Small intestine (tissue), 7 donors: ENCODE measurements around the gene DAGLB. TPM values are rescaled to one million over a fixed set of nuclear protein-coding genes. Genes with fewer than 3 reads are reported as not detected.

Experiments used
- DNase-seq, 2 donors: peaks; one replicate each; pipeline versions ENCODE4 v3.0.0 to v3.0.0-alpha.2; 2013
- FAIRE-seq: peaks from 2 replicates; lab custom pipeline; 2012; peaks lifted over from hg19 to GRCh38; lab: Jason Lieb, UNC
- H3K27ac ChIP-seq, 3 donors: one replicate each; pipeline ENCODE4 v1.5.1; 2013; ENCODE audit warnings: low read length in 2 of 3, mild to moderate bottlenecking in 2 of 3, control low read depth in 1 of 3, inconsistent platforms in 1 of 3, low read depth in 1 of 3, moderate library complexity in 1 of 3
- H3K27me3 ChIP-seq, 3 donors: one replicate each; pipeline ENCODE4 v1.6.1; 2013; ENCODE audit warnings: low read length in 3 of 3, inconsistent platforms in 1 of 3; ENCODE audit not compliant: control insufficient read depth in 3 of 3, insufficient read depth in 3 of 3
- H3K36me3 ChIP-seq, 3 donors: one replicate each; pipeline ENCODE4 v1.6.1; 2013; ENCODE audit warnings: low read length in 3 of 3, inconsistent platforms in 1 of 3, low read depth in 1 of 3, mild to moderate bottlenecking in 1 of 3, moderate library complexity in 1 of 3; ENCODE audit not compliant: control insufficient read depth in 3 of 3, insufficient read depth in 2 of 3
- H3K4me1 ChIP-seq, 3 donors: one replicate each; pipeline ENCODE4 v1.6.1; 2013; ENCODE audit warnings: low read length in 2 of 3, inconsistent platforms in 1 of 3, low read depth in 1 of 3, mild to moderate bottlenecking in 1 of 3, moderate library complexity in 1 of 3; ENCODE audit not compliant: control insufficient read depth in 3 of 3, insufficient read depth in 2 of 3
- H3K4me3 ChIP-seq, 3 donors: one replicate each; pipeline ENCODE4 v1.5.1; 2013; ENCODE audit warnings: low read length in 3 of 3, control low read depth in 1 of 3, inconsistent platforms in 1 of 3, low read depth in 1 of 3, mild to moderate bottlenecking in 1 of 3, moderate library complexity in 1 of 3
- H3K9me3 ChIP-seq, 2 donors: one replicate each; pipeline ENCODE4 v1.6.1; 2013; ENCODE audit warnings: low read depth in 1 of 2, low read length in 1 of 2; ENCODE audit not compliant: control insufficient read depth in 2 of 2, insufficient read depth in 1 of 2
- WGBS, 3 donors: extraction: QIAGEN DNeasy Blood & Tissue Kit; methylation state at CpG; one replicate each; pipeline ENCODE4 v1.1.7; 2013; 5-methylcytosine and 5-hydroxymethylcytosine counted together
- polyA plus RNA-seq, 4 donors: library from polyadenylated mRNA; stranded (reverse) in 3 of 4; unstranded in 1 of 4; fragments of 200-250 nt in 3 of 4; fragments of 120-200 nt in 1 of 4; gene quantifications; one replicate each; pipeline versions ENCODE4 v1.2.1 to v1.2.3, GENCODE V29; 2013
- donor health status: healthy with polysubstance abuse.
- donor health status: control.
- donor health status: control.
- donor health status: Bipolar disorder and iron deficiency.
- donor health status: healthy.

The DAGLB gene
- polyA plus RNA-seq, 4 donors: 8.8 to 22.4 (median 19.1) TPM

DNA sequence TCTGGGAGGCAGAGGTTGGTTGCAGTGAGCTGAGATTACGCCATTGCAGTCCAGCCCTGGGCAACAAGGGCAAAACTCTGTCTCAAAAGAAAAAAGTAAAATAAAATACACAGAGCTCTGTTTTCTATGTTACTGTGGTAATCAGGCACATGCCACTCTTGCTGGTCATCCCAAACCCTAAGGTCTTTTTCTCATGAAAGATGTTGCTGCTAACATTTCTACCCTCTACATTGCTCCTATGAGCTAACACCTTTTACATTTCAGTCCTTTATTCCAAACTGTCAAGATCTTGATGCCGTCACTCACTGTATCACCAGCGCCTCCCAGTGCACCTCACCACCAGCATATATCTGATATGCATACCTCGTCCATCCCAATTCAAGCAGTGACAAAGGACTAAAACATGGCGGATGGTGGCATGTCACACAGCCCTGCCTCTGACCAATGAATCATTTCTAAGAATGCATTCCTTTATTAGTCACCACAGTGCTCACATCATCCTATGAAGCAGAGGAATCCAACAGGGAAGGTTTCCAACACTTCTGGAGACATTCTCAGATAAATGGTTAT lies 4.3 kb downstream of the DAGLB start:
- peaks cover 6 to 43% (median 10%) of the 10 kb centered on the region in 3 donors for H3K36me3 ChIP-seq
- no peak overlapping the region for H3K27ac ChIP-seq
- 92 to 99% (median 95%) methylated on average over 5 of the region's 5 CpGs for WGBS, 3 donors

DNA sequence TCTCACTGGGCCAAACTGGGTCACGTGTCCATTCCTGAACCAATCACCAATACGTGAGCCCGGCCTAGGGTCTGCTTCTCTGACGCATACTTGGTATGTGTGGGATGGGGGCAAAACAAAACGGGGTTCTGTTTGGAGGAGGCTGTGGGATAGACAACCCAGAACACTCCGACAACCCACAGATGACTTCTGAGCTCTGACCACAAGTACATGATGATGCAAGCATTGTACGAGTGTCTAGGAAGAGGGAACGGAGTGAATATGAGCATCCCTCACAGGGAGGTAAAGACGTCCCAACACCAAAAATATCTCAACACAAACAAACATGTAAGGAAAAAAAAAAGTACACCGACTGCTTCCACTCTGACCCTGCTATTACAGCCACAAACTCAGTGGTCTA lies 5.6 kb downstream of the DAGLB start:
- FAIRE-seq: no peak
- H3K36me3 ChIP-seq: peaks cover 6 to 48% (median 10%) of the 10 kb centered on the region in 3 donors
- no peak overlapping the region for H3K4me3 ChIP-seq
- 82 to 87% (median 87%) methylated on average over 10 of the region's 10 CpGs for WGBS, 3 donors
- H3K4me1 ChIP-seq: no peaks in the 10 kb centered on the region
- H3K9me3 ChIP-seq: no peaks in the 10 kb centered on the region
- H3K27ac ChIP-seq: peak overlapping the region in 1 of 3 donors; percentile 45
- no peaks in the 10 kb centered on the region for H3K27me3 ChIP-seq
- DNase-seq: no peak

More for the DNA sequence above, 4.3 kb downstream of the DAGLB start:
- Histone ChIP-seq H3K4me3 (no peak overlapping the region), H3K4me1 (no peaks in the 10 kb centered on the region), H3K27me3 (no peaks in the 10 kb centered on the region), H3K9me3 (no peaks in the 10 kb centered on the region)
- DNase-seq (no peak), FAIRE-seq (no peak)

GRCh38 chr7:6440381-6440780 lies 7.4 kb downstream of the DAGLB start:
- H3K36me3 ChIP-seq: peaks cover 4 to 44% (median 9%) of the 10 kb centered on the region in 3 donors
- H3K9me3 ChIP-seq: no peaks in the 10 kb centered on the region
- H3K4me3 ChIP-seq: no peak overlapping the region
- DNase-seq: no peak
- H3K27me3 ChIP-seq: no peaks in the 10 kb centered on the region
- H3K27ac ChIP-seq: no peak overlapping the region
- FAIRE-seq: no peak
- peaks cover 0 to 2% (median 0%) of the 10 kb centered on the region in 3 donors for H3K4me1 ChIP-seq
- 93 to 95% (median 95%) methylated on average over 5 of the region's 5 CpGs for WGBS, 3 donors

DNA sequence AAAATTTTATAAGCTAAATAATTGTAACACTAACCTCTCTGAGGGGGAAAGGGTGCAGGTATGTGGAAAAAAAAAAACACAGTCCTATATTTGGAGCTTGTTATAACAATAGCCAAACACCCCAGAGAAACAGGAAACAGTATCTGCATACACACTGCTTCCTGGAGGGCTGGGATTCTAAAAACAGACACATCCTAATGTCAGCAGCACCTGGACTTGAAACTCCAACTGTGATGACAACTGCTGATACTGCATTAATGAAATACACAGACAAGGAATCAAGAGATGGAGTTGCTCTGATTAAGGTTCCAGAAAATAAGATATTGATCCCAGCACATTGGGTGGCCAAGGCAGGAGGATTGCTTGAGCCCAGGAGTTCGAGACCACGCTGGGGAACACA lies 9.3 kb downstream of the DAGLB start:
- WGBS, 3 donors: 87 to 97% (median 93%) methylated on average over 2 of the region's 2 CpGs

DNA sequence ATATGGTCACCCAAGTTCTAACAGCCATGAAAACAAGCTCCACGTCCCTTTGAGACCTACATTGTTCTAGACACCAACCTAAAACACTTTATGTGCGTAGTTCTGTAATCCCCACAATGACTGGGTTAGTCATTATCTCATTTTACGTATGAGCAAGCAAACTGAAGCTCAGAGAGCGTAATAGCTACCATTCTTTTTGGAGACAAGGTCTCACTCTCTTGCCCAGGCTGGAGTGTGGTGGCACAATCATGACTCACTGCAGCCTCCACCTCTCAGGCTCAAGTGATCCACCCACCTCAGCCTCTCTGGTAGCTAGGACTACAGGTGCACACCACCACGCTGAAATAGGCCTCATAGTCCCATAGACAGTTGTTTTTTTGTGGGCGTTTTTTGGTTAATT lies 10.5 kb downstream of the DAGLB start:
- FAIRE-seq (no peak), DNase-seq (no peak)
- H3K4me3 ChIP-seq: no peak overlapping the region
- peaks cover 3 to 49% (median 5%) of the 10 kb centered on the region in 3 donors for H3K36me3 ChIP-seq
- WGBS, 3 donors: 85 to 92% (median 91%) methylated on average over 6 of the region's 6 CpGs
- H3K4me1 ChIP-seq: peaks cover 0 to 3% (median 0%) of the 10 kb centered on the region in 3 donors
- H3K9me3 ChIP-seq: no peaks in the 10 kb centered on the region
- H3K27me3 ChIP-seq: no peaks in the 10 kb centered on the region
- H3K27ac ChIP-seq: no peak overlapping the region

More for the DNA sequence above, 9.3 kb downstream of the DAGLB start:
- Histone ChIP-seq H3K36me3 (peaks cover 3 to 51% (median 6%) of the 10 kb centered on the region in 3 donors), H3K27ac (no peak overlapping the region), H3K9me3 (no peaks in the 10 kb centered on the region), H3K27me3 (no peaks in the 10 kb centered on the region), H3K4me1 (peaks cover 0 to 3% (median 0%) of the 10 kb centered on the region in 3 donors), H3K4me3 (no peak overlapping the region)
- no peak for DNase-seq
- FAIRE-seq: no peak

DNA sequence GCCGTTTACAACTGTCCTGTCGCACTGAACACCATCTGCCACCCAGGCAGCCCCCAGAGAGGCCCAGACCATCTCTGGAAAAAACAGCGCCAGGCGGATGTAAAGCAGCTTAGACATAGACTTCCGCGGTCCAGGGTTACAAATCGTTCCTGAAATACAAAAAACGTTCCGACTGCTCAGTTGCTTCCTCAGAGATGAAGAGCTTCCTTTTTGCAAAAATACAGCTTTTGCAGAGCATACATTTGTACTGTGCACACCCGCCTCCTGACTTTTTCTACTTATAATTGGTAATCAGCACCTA lies 11.4 kb downstream of the DAGLB start:
- H3K9me3 ChIP-seq: no peaks in the 10 kb centered on the region
- FAIRE-seq: no peak
- WGBS, 3 donors: 67 to 80% (median 76%) methylated on average over 10 of the region's 10 CpGs
- no peak for DNase-seq
- H3K36me3 ChIP-seq: peaks cover 2 to 47% (median 3%) of the 10 kb centered on the region in 3 donors
- H3K4me1 ChIP-seq: peaks cover 0 to 3% (median 0%) of the 10 kb centered on the region in 3 donors
- no peaks in the 10 kb centered on the region for H3K27me3 ChIP-seq
- no peak overlapping the region for H3K4me3 ChIP-seq
- H3K27ac ChIP-seq: peak overlapping the region in 1 of 3 donors; percentile 72

- no peaks in the 10 kb centered on the region for H3K27me3 ChIP-seq
- WGBS, 3 donors: 40 to 47% (median 46%) methylated on average over 27 of the region's 27 CpGs
- peak; percentile 74 to 86 for DNase-seq
- no peaks in the 10 kb centered on the region for H3K9me3 ChIP-seq
- H3K27ac ChIP-seq: peak overlapping the region in 1 of 3 donors; percentile 72
- no peak for FAIRE-seq
- H3K4me1 ChIP-seq: peaks cover 0 to 3% (median 0%) of the 10 kb centered on the region in 3 donors
- H3K4me3 ChIP-seq: no peak overlapping the region
- peaks cover 2 to 51% (median 3%) of the 10 kb centered on the region in 3 donors for H3K36me3 ChIP-seq
Observed at GRCh38 chr7:6435486-6436384, 12.0 kb downstream of the DAGLB start.

DNA sequence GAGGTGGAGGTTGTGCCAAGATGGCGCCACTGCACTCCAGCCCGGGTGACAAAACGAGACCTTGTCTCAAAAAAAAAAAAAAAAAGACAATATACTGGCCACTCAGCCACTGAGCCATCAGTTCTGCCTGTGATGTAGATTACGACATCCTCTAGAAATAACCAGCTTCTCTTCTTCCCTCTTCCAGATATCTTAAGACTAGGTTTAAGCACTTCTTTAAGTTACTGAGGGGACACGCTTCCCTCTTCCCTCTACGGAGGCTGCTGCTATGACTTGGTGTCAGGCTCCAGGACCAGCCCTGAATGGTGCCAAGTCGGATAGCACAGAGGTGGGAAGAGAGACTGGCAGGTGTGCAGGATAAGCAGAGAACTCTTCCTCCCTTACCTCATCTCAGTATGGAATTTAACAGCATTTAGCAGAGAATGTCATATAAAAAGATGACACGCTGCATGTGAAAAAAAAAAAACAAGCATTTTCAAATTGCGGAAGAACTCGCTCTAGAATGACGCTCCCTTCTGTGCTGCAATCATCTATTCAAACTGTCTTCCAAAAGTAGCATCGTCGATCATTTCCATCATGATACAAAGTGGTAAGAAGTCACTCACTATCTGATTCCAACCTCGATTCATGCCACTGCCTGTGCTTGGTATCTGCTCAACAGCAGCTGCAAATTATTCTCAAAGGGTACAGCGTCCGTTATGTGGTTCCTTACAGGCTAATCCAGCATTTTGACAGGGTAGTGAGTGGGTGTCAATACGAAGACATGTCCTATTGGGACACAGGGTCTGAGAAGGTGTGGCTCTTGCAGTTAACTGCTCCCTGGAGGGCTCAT lies 13.8 kb downstream of the DAGLB start:
- peaks cover 0 to 3% (median 0%) of the 10 kb centered on the region in 3 donors for H3K4me1 ChIP-seq
- peak overlapping the region in 1 of 3 donors; percentile 35 for H3K27ac ChIP-seq
- H3K27me3 ChIP-seq: no peaks in the 10 kb centered on the region
- 92 to 96% (median 96%) methylated on average over 17 of the region's 17 CpGs for WGBS, 3 donors
- H3K4me3 ChIP-seq: no peak overlapping the region
- H3K36me3 ChIP-seq: peaks cover 2 to 53% (median 3%) of the 10 kb centered on the region in 3 donors
- no peak for DNase-seq
- FAIRE-seq: no peak
- H3K9me3 ChIP-seq: no peaks in the 10 kb centered on the region
